GM12878 (cell line): ENCODE results near the gene MRPL42. TPM values are rescaled to one million over a fixed set of nuclear protein-coding genes. Genes with fewer than 3 reads are reported as not detected.

Experiments used
- ATAC-seq: fragments of 200-7000 bp; cut with Tn5 transposase; 3 replicates; pipeline ENCODE4 v1.9.1; 2020; ENCODE audit warnings: mild to moderate bottlenecking, moderate library complexity
- BruUV-seq: library from RNA; stranded (reverse); fragments of 400-500 nt; replicated peaks from 2 replicates; lab custom pipeline; 2021; lab: Mats Ljungman, UMichigan
- CTCF ChIA-PET: fragments of 300-600 bp; sonication (Branson Sonifier 250); formaldehyde crosslinking; extraction: SDS; loops from one replicate; lab custom pipeline; 2021; ENCODE audit warnings: inconsistent platforms; lab: Yijun Ruan, JAX
- POLR2A ChIA-PET: fragments of 350-600 bp; formaldehyde crosslinking; extraction: SDS; loops from one replicate; lab custom pipeline; 2021; ENCODE audit warnings: inconsistent platforms; lab: Charles Lee
- RAD21 ChIA-PET: fragments of 300-600 bp; sonication (Branson Sonifier 250); formaldehyde crosslinking; loops from one replicate; lab custom pipeline; 2023; ENCODE audit warnings: antibody characterized with exemption; ENCODE audit not compliant: unreplicated experiment; lab: Charles Lee
- SMC1A ChIA-PET: fragments of 300-600 bp; sonication (Branson Sonifier 250); formaldehyde crosslinking; loops from one replicate; lab custom pipeline; 2023; ENCODE audit not compliant: unreplicated experiment, uncharacterized antibody; lab: Charles Lee
- DNase-seq: peaks from one replicate; pipeline ENCODE4 v3.0.0-alpha.2; 2011; ENCODE audit warnings: low read depth, low spot score
- FAIRE-seq: peaks from 3 replicates; lab custom pipeline; 2011; peaks lifted over from hg19 to GRCh38; lab: Jason Lieb, UNC
- H2AFZ ChIP-seq: 2 replicates; pipeline ENCODE4 v1.6.0; 2011; ENCODE audit warnings: low read depth, low read length, control low read depth; ENCODE audit not compliant: control insufficient read depth
- H3K27ac ChIP-seq: 2 replicates; pipeline ENCODE4 v1.5.1; 2011; ENCODE audit warnings: control low read depth; ENCODE audit not compliant: control insufficient read depth, insufficient read depth
- H3K27me3 ChIP-seq, 2 experiments: replicated peaks in 1 of 2; 2 replicates each; pipeline versions ENCODE4 v1.6.0 to v1.6.1; 2011; ENCODE audit warnings: low read length in 1 of 2; ENCODE audit not compliant: control insufficient read depth in 2 of 2, insufficient read depth in 2 of 2
- H3K36me3 ChIP-seq, 2 experiments: 2 replicates each; pipeline ENCODE4 v1.5.1; 2011; ENCODE audit warnings: low read length in 1 of 2; ENCODE audit not compliant: control insufficient read depth in 2 of 2, insufficient read depth in 2 of 2
- H3K4me1 ChIP-seq: 2 replicates; pipeline ENCODE4 v1.6.1; 2011; ENCODE audit warnings: mild to moderate bottlenecking, low read length, moderate library complexity, mixed read lengths; ENCODE audit not compliant: control insufficient read depth, insufficient read depth
- H3K4me2 ChIP-seq: 2 replicates; pipeline ENCODE4 v1.6.0; 2011; ENCODE audit warnings: control low read depth; ENCODE audit not compliant: control insufficient read depth, insufficient read depth
- H3K4me3 ChIP-seq: fragments of 200-600 bp; sonication (generic); 2 replicates; pipeline ENCODE4 v1.5.1; 2016
- H3K79me2 ChIP-seq: 2 replicates; pipeline ENCODE4 v1.6.0; 2011; ENCODE audit warnings: low read length; ENCODE audit not compliant: control insufficient read depth, insufficient read depth
- H3K9ac ChIP-seq: 2 replicates; pipeline ENCODE4 v1.8.0; 2011; ENCODE audit warnings: low read length, control low read depth, mixed read lengths; ENCODE audit not compliant: control insufficient read depth, insufficient read depth
- H3K9me3 ChIP-seq: replicated peaks from 3 replicates; pipeline ENCODE4 v1.5.1; 2011; ENCODE audit warnings: mild to moderate bottlenecking, low read length; ENCODE audit not compliant: control insufficient read depth, insufficient read depth
- H4K20me1 ChIP-seq: 2 replicates; pipeline ENCODE4 v1.6.0; 2011; ENCODE audit not compliant: control insufficient read depth, insufficient read depth
- CREB1 ChIP-seq: IDR thresholded peaks from 2 replicates; pipeline ENCODE4 v1.6.1; 2012; ENCODE audit warnings: low read depth, mild to moderate bottlenecking, inconsistent platforms
- CREM ChIP-seq: IDR thresholded peaks from 2 replicates; pipeline ENCODE4 v1.6.1; 2014; ENCODE audit warnings: antibody characterized with exemption, low read depth
- IKZF1 ChIP-seq: fragments of 450-650 bp; conservative IDR thresholded peaks from 2 replicates; pipeline ENCODE4 v1.6.1; 2017; ENCODE audit warnings: antibody characterized with exemption, mild to moderate bottlenecking
- SMARCA5 ChIP-seq: fragments of 450-650 bp; IDR thresholded peaks from 2 replicates; pipeline ENCODE4 v1.6.1; 2017; ENCODE audit warnings: mild to moderate bottlenecking
- SMC3 ChIP-seq: IDR thresholded peaks from 2 replicates; pipeline ENCODE4 v1.6.1; 2011; ENCODE audit warnings: low read length, improper control_type of control experiment, borderline replicate concordance
- USF1 ChIP-seq: IDR thresholded peaks from 2 replicates; pipeline ENCODE4 v1.6.1; 2011; ENCODE audit warnings: borderline replicate concordance, low read depth, mild to moderate bottlenecking, moderate library complexity, mixed read lengths, low read length; ENCODE audit not compliant: insufficient read depth; ENCODE audit errors: extremely low read length
- YBX1 ChIP-seq: fragments of 450-650 bp; IDR thresholded peaks from 2 replicates; pipeline ENCODE4 v1.6.1; 2016; ENCODE audit warnings: antibody characterized with exemption
- ZNF207 ChIP-seq: fragments of 450-650 bp; IDR thresholded peaks from 2 replicates; pipeline ENCODE4 v1.6.1; 2014; ENCODE audit warnings: antibody characterized with exemption, mild to moderate bottlenecking, borderline replicate concordance
- ZNF274 ChIP-seq: IDR thresholded peaks from one replicate; pipeline ENCODE4 v1.8.0; 2011; ENCODE audit not compliant: insufficient read length, insufficient read depth
- ZNF622 ChIP-seq: fragments of 450-650 bp; IDR thresholded peaks from 2 replicates; pipeline ENCODE4 v1.6.1; 2017; ENCODE audit warnings: mild to moderate bottlenecking, inconsistent platforms
- WGBS: methylation state at CpG from one replicate; pipeline ENCODE4 v1.1.6; 2016; ENCODE audit warnings: low lambda C conversion rate; ENCODE audit not compliant: insufficient replicate concordance, insufficient coverage; ENCODE audit errors: missing lambda C conversion rate; 5-methylcytosine and 5-hydroxymethylcytosine counted together
- in situ Hi-C: fragments of 300-500 bp; cut with MboI; formaldehyde crosslinking; loops from 9 replicates; pipeline ENCODE4 v1.14.3; 2018; ENCODE audit warnings: mixed read lengths
- intact Hi-C: fragments of 100-400 bp; cut with micrococcal nuclease; formaldehyde crosslinking; loops from one replicate; pipeline ENCODE4 v1.14.2; 2022; ENCODE audit not compliant: unreplicated experiment
- polyA plus RNA-seq, 11 experiments: library from polyadenylated mRNA; depleted of rRNA in 4 of 11; unstranded in 6 of 11; stranded (reverse) in 5 of 11; fragments of >200 nt; fragmentation: Nextera tagmentation in 4 of 11; fragmentation: Illumina TruSeq in 1 of 11; extraction: Ambion mirVana in 4 of 11; extraction: Trizol in 1 of 11; gene quantifications; 1 replicate in 1 of 11; 2 replicates in 10 of 11; pipeline versions ENCODE4 v1.2.1 to v1.2.3, GENCODE V29; 2011 to 2016; ENCODE audit warnings: inconsistent platforms in 2 of 11, missing spikeins in 2 of 11, low read depth in 1 of 11
- total RNA-seq, 4 experiments: library from RNA; depleted of rRNA in 3 of 4; stranded (reverse); fragments of >200 nt in 3 of 4; fragmentation: Illumina TruSeq in 1 of 4; extraction: Trizol in 1 of 4; gene quantifications; 2 replicates each; pipeline versions ENCODE4 v1.2.1 to v1.2.3, GENCODE V29; 2013 to 2021

MRPL42 gene
- total and polyA plus RNA-seq, 10 of the 15 experiments (the other 5 are each of a cell fraction or from before 2014, with no cell fraction given): 65.1 to 427 (median 126) TPM

DNA sequence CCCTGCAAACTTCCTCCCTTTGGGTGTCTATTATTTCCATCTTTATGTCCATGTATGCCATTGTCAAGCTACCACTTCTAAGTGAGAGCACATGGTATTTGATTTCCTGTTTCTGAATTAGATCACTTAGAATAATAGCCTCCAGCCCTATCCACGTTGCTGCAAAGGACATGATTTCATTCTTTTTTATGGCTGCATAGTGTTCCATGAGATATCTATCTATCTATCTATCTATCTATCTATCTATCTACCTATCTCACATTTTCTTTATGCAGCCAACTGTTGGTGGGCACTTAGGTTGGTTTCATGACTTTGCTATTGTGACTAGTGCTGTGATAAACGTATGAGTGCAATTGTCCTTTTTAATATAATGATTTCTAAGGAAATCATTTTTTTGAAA, 11.2 kb upstream of the MRPL42 start:
- no TSS peak for BruUV-seq
- no peak overlapping the region for H3K27ac ChIP-seq
- no peaks in the 10 kb centered on the region for H4K20me1 ChIP-seq
- H3K9me3 ChIP-seq: no peaks in the 10 kb centered on the region
- no peak for DNase-seq
- in situ Hi-C loops: no loop called here
- CTCF ChIA-PET: no interaction called here
- no peak overlapping the region for H3K4me3 ChIP-seq
- FAIRE-seq: no peak
- no peak for TF ChIP-seq CREB1
- no peak for TF ChIP-seq ZNF622
- TF ChIP-seq SMC3: no peak
- no peak for TF ChIP-seq ZNF207
- TF ChIP-seq CREM: no peak
- TF ChIP-seq USF1: no peak
- TF ChIP-seq SMARCA5: no peak
- TF ChIP-seq YBX1: no peak
- no peak for TF ChIP-seq ZNF274
- no peak for TF ChIP-seq IKZF1
- intact Hi-C loops: no loop called here
- no peak overlapping the region for H3K9ac ChIP-seq
- no peak for ATAC-seq
- no peaks in the 10 kb centered on the region for H3K79me2 ChIP-seq
- 47% methylated on average over 2 of the region's 2 CpGs for WGBS
- no peak overlapping the region for H2AFZ ChIP-seq
- POLR2A ChIA-PET: no interaction called here
- H3K36me3 ChIP-seq: no peaks in the 10 kb centered on the region
- SMC1A ChIA-PET: no interaction called here
- RAD21 ChIA-PET: no interaction called here
- no peak overlapping the region for H3K4me2 ChIP-seq
- H3K4me1 ChIP-seq: no peaks in the 10 kb centered on the region
- H3K27me3 ChIP-seq: no peaks in the 10 kb centered on the region
